K562 (cell line): ENCODE results near the gene LPCAT3. TPM values are rescaled to one million over a fixed set of nuclear protein-coding genes. Genes with fewer than 3 reads are reported as not detected.

Experiments used
- CBX8 ChIP-seq: fragments of 200-600 bp; sonication (generic); IDR thresholded peaks from 2 replicates; pipeline ENCODE4 v1.6.1; 2012; ENCODE audit warnings: borderline replicate concordance, mixed run types, low read depth, mild to moderate bottlenecking, moderate library complexity, mixed read lengths, low read length, control low read depth, inconsistent platforms; ENCODE audit not compliant: poor library complexity, severe bottlenecking; ENCODE audit errors: extremely low read depth
- GABPB1 ChIP-seq: sonication (generic); formaldehyde crosslinking; IDR thresholded peaks from 2 replicates; pipeline ENCODE4 v1.8.0; 2022; ENCODE audit warnings: mild to moderate bottlenecking, missing genetic modification reagents
- GTF2F1 ChIP-seq: IDR thresholded peaks from 2 replicates; pipeline ENCODE4 v1.6.1; 2011; ENCODE audit warnings: low read depth, low read length, improper control_type of control experiment
- HDAC6 ChIP-seq: IDR thresholded peaks from 2 replicates; pipeline ENCODE4 v1.6.1; 2012; ENCODE audit warnings: low read depth, mild to moderate bottlenecking, control low read depth, inconsistent platforms, low read length, moderate library complexity
- JUNB ChIP-seq: fragments of 450-650 bp; formaldehyde crosslinking; conservative IDR thresholded peaks from 2 replicates; pipeline ENCODE4 v1.4.0; 2020; ENCODE audit warnings: mild to moderate bottlenecking
- KLF16 ChIP-seq: IDR thresholded peaks from 2 replicates; pipeline ENCODE4 v1.6.1; 2016; ENCODE audit warnings: antibody characterized with exemption
- MCM3 ChIP-seq: fragments of 450-650 bp; IDR thresholded peaks from 2 replicates; pipeline ENCODE4 v1.6.1; 2016
- NCOA4 ChIP-seq: fragments of 450-650 bp; IDR thresholded peaks from 2 replicates; pipeline ENCODE4 v1.6.1; 2018; ENCODE audit warnings: mild to moderate bottlenecking; ENCODE audit not compliant: partially characterized antibody
- NR2C1 ChIP-seq, 2 experiments: fragments of 450-650 bp; IDR thresholded peaks; 2 replicates each; pipeline ENCODE4 v1.6.1; 2017; ENCODE audit warnings: mild to moderate bottlenecking in 2 of 2, antibody characterized with exemption in 1 of 2, inconsistent platforms in 1 of 2, missing compliant biosample characterization in 1 of 2, missing genetic modification characterization in 1 of 2
- PML ChIP-seq: IDR thresholded peaks from 2 replicates; pipeline ENCODE4 v1.6.1; 2012; ENCODE audit warnings: low read length, inconsistent platforms
- RBM39 ChIP-seq: fragments of 200-400 bp; formaldehyde crosslinking; optimal IDR thresholded peaks from 2 replicates; pipeline ENCODE3; 2018; ENCODE audit warnings: low read depth, low read length
- SRSF1 ChIP-seq: fragments of 200-400 bp; formaldehyde crosslinking; IDR thresholded peaks from 2 replicates; pipeline ENCODE4 v1.6.1; 2017; ENCODE audit warnings: mild to moderate bottlenecking, low read depth, low read length, moderate library complexity
- STAG1 ChIP-seq: sonication (generic); formaldehyde crosslinking; IDR thresholded peaks from 2 replicates; pipeline ENCODE4 v1.5.0; 2020; ENCODE audit warnings: missing genetic modification reagents, borderline replicate concordance
- STAT5B ChIP-seq: fragments of 250-450 bp; sonication (Bioruptor Pico); IDR thresholded peaks from 2 replicates; pipeline ENCODE4 v1.8.0; 2021; ENCODE audit warnings: mild to moderate bottlenecking, inconsistent platforms
- TAF9B ChIP-seq: fragments of 450-650 bp; IDR thresholded peaks from 2 replicates; pipeline ENCODE4 v1.6.1; 2018; ENCODE audit warnings: mild to moderate bottlenecking; ENCODE audit not compliant: partially characterized antibody
- TCF7 ChIP-seq: sonication (generic); IDR thresholded peaks from 2 replicates; pipeline ENCODE4 v1.6.1; 2016; ENCODE audit warnings: antibody characterized with exemption, borderline replicate concordance
- TCF7L2 ChIP-seq: fragments of 150-350 bp; IDR thresholded peaks from 2 replicates; pipeline ENCODE4 v1.6.1; 2016; ENCODE audit warnings: low read depth, mild to moderate bottlenecking, low read length, moderate library complexity
- ZC3H8 ChIP-seq: fragments of 450-650 bp; IDR thresholded peaks from 2 replicates; pipeline ENCODE4 v1.6.1; 2017
- ZNF239 ChIP-seq: fragments of 250-450 bp; sonication (Bioruptor Pico); IDR thresholded peaks from 2 replicates; pipeline ENCODE4 v1.4.0; 2020; ENCODE audit warnings: mild to moderate bottlenecking
- ZNF354B ChIP-seq: fragments of 250-450 bp; sonication (Bioruptor Pico); IDR thresholded peaks from 2 replicates; pipeline ENCODE4 v1.4.0; 2020
- ZNF444 ChIP-seq: fragments of 250-450 bp; sonication (Bioruptor Pico); IDR thresholded peaks from 2 replicates; pipeline ENCODE4 v1.4.0; 2020; ENCODE audit warnings: mild to moderate bottlenecking, moderate library complexity
- polyA plus RNA-seq, 8 experiments: library from polyadenylated mRNA; depleted of rRNA in 4 of 8; stranded (reverse) in 5 of 8; unstranded in 3 of 8; fragments of >200 nt; fragmentation: Nextera tagmentation in 2 of 8; fragmentation: Illumina TruSeq in 1 of 8; extraction: Ambion mirVana in 2 of 8; extraction: Trizol in 1 of 8; gene quantifications; 2 replicates each; pipeline versions ENCODE4 v1.2.1 to v1.2.3, GENCODE V29; 2011 to 2014; ENCODE audit warnings: inconsistent platforms in 1 of 8, missing spikeins in 1 of 8
- total RNA-seq, 7 experiments: library from RNA; depleted of rRNA in 6 of 7; stranded (reverse); fragments of >200 nt in 6 of 7; fragmentation: Illumina TruSeq in 2 of 7; extraction: Trizol in 2 of 7; gene quantifications; 2 replicates each; pipeline versions ENCODE4 v1.2.1 to v1.2.3, GENCODE V29; 2011 to 2021; ENCODE audit warnings: low replicate concordance in 1 of 7
- TF ChIP-seq, protein P1 (sequence below): sonication (generic); formaldehyde crosslinking; IDR thresholded peaks from 2 replicates; pipeline ENCODE4 v1.4.0; 2020; ENCODE audit warnings: mild to moderate bottlenecking, missing genetic modification reagents
- TF ChIP-seq, protein P2 (sequence below): IDR thresholded peaks from 3 replicates; pipeline ENCODE4 v1.6.1; 2011; ENCODE audit warnings: borderline replicate concordance, mild to moderate bottlenecking; ENCODE audit not compliant: insufficient read length, insufficient read depth
- TF ChIP-seq, protein P3 (sequence below): sonication (generic); formaldehyde crosslinking; IDR thresholded peaks from 2 replicates; pipeline ENCODE4 v1.8.0; 2022; ENCODE audit warnings: mild to moderate bottlenecking, missing genetic modification reagents
- TF ChIP-seq, protein P4 (sequence below): fragments of 250-450 bp; sonication (Bioruptor Pico); IDR thresholded peaks from 2 replicates; pipeline ENCODE4 v1.8.0; 2021; ENCODE audit warnings: borderline replicate concordance, mild to moderate bottlenecking, moderate library complexity; ENCODE audit not compliant: poor library complexity, severe bottlenecking

The LPCAT3 gene
- total and polyA plus RNA-seq, 9 of the 15 experiments (the other 6 are each of a cell fraction or from before 2014, with no cell fraction given): 4.9 to 52.5 (median 25.3) TPM

DNA sequence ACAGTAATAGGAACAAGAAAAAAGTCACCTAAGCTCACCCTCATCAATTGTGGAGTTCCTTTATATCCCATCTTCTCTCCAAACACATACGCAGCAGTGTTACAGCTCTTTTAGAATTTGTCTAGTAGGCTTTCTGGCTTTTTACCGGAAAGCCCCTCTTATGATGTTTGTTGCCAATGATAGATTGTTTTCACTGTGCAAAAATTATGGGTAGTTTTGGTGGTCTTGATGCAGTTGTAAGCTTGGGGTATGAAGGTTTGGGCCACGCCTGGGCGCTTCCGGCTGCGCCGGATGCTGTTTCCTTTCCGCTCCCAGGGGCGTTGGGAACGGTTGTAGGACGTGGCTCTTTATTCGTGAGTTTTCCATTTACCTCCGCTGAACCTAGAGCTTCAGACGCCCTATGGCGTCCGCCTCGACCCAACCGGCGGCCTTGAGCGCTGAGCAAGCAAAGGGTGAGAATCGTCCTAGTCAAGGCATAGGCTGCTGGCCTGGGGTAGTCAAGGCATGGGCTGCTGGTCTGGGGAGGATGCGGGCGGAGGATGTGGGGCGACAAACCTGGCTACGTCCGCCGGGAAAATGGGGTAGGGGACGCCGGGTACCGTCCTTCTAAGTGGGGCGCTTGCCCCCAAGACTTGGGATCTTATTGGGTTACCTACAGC is 74.4 kb downstream of the LPCAT3 start, which contains the start of the genes C12orf57 and RNU7-1 (continued):
- TF ChIP-seq, protein P1, sequence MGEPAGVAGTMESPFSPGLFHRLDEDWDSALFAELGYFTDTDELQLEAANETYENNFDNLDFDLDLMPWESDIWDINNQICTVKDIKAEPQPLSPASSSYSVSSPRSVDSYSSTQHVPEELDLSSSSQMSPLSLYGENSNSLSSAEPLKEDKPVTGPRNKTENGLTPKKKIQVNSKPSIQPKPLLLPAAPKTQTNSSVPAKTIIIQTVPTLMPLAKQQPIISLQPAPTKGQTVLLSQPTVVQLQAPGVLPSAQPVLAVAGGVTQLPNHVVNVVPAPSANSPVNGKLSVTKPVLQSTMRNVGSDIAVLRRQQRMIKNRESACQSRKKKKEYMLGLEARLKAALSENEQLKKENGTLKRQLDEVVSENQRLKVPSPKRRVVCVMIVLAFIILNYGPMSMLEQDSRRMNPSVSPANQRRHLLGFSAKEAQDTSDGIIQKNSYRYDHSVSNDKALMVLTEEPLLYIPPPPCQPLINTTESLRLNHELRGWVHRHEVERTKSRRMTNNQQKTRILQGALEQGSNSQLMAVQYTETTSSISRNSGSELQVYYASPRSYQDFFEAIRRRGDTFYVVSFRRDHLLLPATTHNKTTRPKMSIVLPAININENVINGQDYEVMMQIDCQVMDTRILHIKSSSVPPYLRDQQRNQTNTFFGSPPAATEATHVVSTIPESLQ (CRISPR knock-in tag): no peak
- TF ChIP-seq, protein P2, sequence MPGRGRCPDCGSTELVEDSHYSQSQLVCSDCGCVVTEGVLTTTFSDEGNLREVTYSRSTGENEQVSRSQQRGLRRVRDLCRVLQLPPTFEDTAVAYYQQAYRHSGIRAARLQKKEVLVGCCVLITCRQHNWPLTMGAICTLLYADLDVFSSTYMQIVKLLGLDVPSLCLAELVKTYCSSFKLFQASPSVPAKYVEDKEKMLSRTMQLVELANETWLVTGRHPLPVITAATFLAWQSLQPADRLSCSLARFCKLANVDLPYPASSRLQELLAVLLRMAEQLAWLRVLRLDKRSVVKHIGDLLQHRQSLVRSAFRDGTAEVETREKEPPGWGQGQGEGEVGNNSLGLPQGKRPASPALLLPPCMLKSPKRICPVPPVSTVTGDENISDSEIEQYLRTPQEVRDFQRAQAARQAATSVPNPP: no peak
- TF ChIP-seq ZNF239 (peak; percentile 45; the same call in 1 of the 2 replicates), ZC3H8 (peak; percentile 98), TCF7 (peak; percentile 19; the same call in 1 of the 2 replicates), CBX8 (no peak), MCM3 (no peak), NR2C1 (IDR thresholded peaks at IDR 0.05) (no peak), NR2C1 (tag; IDR thresholded peaks at IDR 0.05) (peak; percentile 58), ZNF354B (peak; percentile 77), GTF2F1 (peak; percentile 99), TCF7L2 (no peak), PML (peak; percentile 100), GABPB1 (peak; percentile 71), SRSF1 (no peak), ZNF444 (peak; percentile 92), STAT5B (CRISPR knock-in tag) (no peak), JUNB (CRISPR knock-in tag) (no peak), NCOA4 (peak; percentile 82), RBM39 (peak; percentile 88), HDAC6 (no peak), STAG1 (CRISPR knock-in tag) (no peak), TAF9B (peak; percentile 93), KLF16 (no peak)
- TF ChIP-seq, protein P3, sequence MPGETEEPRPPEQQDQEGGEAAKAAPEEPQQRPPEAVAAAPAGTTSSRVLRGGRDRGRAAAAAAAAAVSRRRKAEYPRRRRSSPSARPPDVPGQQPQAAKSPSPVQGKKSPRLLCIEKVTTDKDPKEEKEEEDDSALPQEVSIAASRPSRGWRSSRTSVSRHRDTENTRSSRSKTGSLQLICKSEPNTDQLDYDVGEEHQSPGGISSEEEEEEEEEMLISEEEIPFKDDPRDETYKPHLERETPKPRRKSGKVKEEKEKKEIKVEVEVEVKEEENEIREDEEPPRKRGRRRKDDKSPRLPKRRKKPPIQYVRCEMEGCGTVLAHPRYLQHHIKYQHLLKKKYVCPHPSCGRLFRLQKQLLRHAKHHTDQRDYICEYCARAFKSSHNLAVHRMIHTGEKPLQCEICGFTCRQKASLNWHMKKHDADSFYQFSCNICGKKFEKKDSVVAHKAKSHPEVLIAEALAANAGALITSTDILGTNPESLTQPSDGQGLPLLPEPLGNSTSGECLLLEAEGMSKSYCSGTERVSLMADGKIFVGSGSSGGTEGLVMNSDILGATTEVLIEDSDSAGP (CRISPR knock-in tag): no peak
- TF ChIP-seq, protein P4, sequence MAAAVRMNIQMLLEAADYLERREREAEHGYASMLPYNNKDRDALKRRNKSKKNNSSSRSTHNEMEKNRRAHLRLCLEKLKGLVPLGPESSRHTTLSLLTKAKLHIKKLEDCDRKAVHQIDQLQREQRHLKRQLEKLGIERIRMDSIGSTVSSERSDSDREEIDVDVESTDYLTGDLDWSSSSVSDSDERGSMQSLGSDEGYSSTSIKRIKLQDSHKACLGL (CRISPR knock-in tag): no peak
